Measurements from ENCODE around the gene FOSB. TPM values are rescaled to one million over a fixed set of nuclear protein-coding genes. Genes with fewer than 3 reads are reported as not detected.

FOSB gene
- total and polyA plus RNA-seq, 2 donors (not counting 1 experiment from before 2014, with no cell fraction given), result 2.8 to 24.9 TPM

DNA sequence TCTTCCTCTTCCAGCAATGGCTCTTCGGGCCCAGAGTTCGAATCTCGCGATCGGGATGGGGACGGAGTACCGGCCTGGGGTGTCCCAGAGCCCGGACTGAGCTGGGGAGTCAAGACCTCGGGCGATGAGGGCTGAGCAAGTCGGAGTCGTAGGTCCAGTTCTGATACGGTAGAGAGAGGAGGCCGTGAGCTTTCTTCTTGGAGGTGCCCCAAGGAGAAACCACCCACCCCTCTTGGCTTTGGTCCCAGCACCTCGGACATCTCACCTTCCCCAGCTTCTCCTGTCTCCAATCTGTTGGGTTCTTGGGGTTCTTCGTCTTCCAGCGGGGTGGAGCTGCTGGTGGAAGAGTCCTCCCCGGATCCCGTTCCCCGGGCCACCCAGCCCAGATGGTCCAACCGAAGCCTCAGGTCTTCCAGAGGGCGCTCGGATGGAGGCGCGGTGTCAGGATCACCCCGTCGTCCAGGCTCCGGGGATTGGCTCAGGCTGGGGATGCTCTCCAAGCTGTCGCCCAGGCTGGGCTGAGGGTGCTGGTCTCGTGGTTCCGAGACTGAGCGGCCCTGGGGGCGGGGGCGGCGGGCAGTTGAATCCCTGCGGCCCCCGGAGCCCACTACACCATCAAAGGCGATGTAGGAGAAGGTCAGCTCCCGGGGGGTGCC is 26.6 kb downstream of the FOSB start:
- Histone ChIP-seq H3K4me1 (ENCODE audit: control insufficient read depth, extremely low read depth, insufficient read depth, low read length) (peaks cover 11% of the 10 kb centered on the region), H3K9me3 (ENCODE audit: control insufficient read depth, insufficient read depth, low read depth, low read length) (no peaks in the 10 kb centered on the region), H3K27ac (ENCODE audit: insufficient read depth, low read length) (no peak overlapping the region), H4K20me1 (ENCODE audit: control insufficient read depth, extremely low read depth, insufficient read depth, low read length) (no peaks in the 10 kb centered on the region), H3K9ac (ENCODE audit: insufficient read depth, low read length) (no peak overlapping the region), H2AFZ (ENCODE audit: low read length) (no peak overlapping the region), H3K27me3 (ENCODE audit: control insufficient read depth, insufficient read depth, low read length) (no peaks in the 10 kb centered on the region), H3K36me3 (ENCODE audit: control insufficient read depth, insufficient read depth, low read length) (no peaks in the 10 kb centered on the region), H3K4me3 (replicated peaks in 1 of 4; ENCODE audit: control extremely low read depth in 1 of 4, insufficient read depth in 1 of 4, low read depth in 3 of 4, low read length in 4 of 4) (no peak overlapping the region), H3K79me2 (ENCODE audit: control insufficient read depth, insufficient read depth, low read length) (no peaks in the 10 kb centered on the region), H3K4me2 (ENCODE audit: extremely low read depth, insufficient read depth, low read length) (no peak overlapping the region)
- no peak for DNase-seq (ENCODE audit: low read depth in 2 of 2)
- TF ChIP-seq, protein P1, sequence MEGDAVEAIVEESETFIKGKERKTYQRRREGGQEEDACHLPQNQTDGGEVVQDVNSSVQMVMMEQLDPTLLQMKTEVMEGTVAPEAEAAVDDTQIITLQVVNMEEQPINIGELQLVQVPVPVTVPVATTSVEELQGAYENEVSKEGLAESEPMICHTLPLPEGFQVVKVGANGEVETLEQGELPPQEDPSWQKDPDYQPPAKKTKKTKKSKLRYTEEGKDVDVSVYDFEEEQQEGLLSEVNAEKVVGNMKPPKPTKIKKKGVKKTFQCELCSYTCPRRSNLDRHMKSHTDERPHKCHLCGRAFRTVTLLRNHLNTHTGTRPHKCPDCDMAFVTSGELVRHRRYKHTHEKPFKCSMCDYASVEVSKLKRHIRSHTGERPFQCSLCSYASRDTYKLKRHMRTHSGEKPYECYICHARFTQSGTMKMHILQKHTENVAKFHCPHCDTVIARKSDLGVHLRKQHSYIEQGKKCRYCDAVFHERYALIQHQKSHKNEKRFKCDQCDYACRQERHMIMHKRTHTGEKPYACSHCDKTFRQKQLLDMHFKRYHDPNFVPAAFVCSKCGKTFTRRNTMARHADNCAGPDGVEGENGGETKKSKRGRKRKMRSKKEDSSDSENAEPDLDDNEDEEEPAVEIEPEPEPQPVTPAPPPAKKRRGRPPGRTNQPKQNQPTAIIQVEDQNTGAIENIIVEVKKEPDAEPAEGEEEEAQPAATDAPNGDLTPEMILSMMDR (conservative IDR thresholded peaks at IDR 0.05 in 1 of 2, IDR thresholded peaks at IDR 0.05 in 1 of 2; ENCODE audit: low read depth in 1 of 2, low read length in 2 of 2), result no peak
- TF ChIP-seq EZH2 (IDR thresholded peaks at IDR 0.05; ENCODE audit: low read length, missing control alignments), result no peak

DNA sequence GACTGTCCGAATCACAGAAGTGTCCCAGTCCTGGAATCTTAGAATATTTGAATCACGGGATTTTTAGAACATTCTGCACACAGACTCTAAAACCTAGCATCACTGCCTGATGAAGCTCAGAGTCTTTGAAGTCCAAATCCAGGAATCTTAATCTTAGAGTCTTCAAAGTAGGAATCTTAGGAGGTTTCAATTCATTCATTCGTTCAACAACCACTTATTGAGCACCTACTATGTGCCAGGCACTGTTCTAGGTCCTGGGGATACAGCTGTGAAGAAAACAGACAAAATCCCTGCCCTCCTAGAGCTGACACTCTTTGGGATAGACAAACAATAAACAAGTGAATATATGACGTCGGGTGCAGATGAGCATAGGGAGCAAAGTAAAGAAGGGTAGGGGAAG is 27.4 kb downstream of the FOSB start:
- H3K79me2 ChIP-seq (ENCODE audit: control insufficient read depth, insufficient read depth, low read length), result no peaks in the 10 kb centered on the region
- TF ChIP-seq, protein P1 (conservative IDR thresholded peaks at IDR 0.05 in 1 of 2, IDR thresholded peaks at IDR 0.05 in 1 of 2; ENCODE audit: low read depth in 1 of 2, low read length in 2 of 2), result no peak
- TF ChIP-seq EZH2 (IDR thresholded peaks at IDR 0.05; ENCODE audit: low read length, missing control alignments), result no peak
- no peak overlapping the region for H3K4me2 ChIP-seq (ENCODE audit: extremely low read depth, insufficient read depth, low read length)
- H3K4me3 ChIP-seq (replicated peaks in 1 of 4; ENCODE audit: control extremely low read depth in 1 of 4, insufficient read depth in 1 of 4, low read depth in 3 of 4, low read length in 4 of 4), result no peak overlapping the region
- no peak overlapping the region for H2AFZ ChIP-seq (ENCODE audit: low read length)
- no peaks in the 10 kb centered on the region for H4K20me1 ChIP-seq (ENCODE audit: control insufficient read depth, extremely low read depth, insufficient read depth, low read length)
- no peaks in the 10 kb centered on the region for H3K9me3 ChIP-seq (ENCODE audit: control insufficient read depth, insufficient read depth, low read depth, low read length)
- no peak overlapping the region for H3K27ac ChIP-seq (ENCODE audit: insufficient read depth, low read length)
- H3K36me3 ChIP-seq (ENCODE audit: control insufficient read depth, insufficient read depth, low read length), result no peaks in the 10 kb centered on the region
- no peak overlapping the region for H3K9ac ChIP-seq (ENCODE audit: insufficient read depth, low read length)
- H3K27me3 ChIP-seq (ENCODE audit: control insufficient read depth, insufficient read depth, low read length), result no peaks in the 10 kb centered on the region
- H3K4me1 ChIP-seq (ENCODE audit: control insufficient read depth, extremely low read depth, insufficient read depth, low read length), result peaks cover 11% of the 10 kb centered on the region
- no peak for DNase-seq (ENCODE audit: low read depth in 2 of 2)

DNA sequence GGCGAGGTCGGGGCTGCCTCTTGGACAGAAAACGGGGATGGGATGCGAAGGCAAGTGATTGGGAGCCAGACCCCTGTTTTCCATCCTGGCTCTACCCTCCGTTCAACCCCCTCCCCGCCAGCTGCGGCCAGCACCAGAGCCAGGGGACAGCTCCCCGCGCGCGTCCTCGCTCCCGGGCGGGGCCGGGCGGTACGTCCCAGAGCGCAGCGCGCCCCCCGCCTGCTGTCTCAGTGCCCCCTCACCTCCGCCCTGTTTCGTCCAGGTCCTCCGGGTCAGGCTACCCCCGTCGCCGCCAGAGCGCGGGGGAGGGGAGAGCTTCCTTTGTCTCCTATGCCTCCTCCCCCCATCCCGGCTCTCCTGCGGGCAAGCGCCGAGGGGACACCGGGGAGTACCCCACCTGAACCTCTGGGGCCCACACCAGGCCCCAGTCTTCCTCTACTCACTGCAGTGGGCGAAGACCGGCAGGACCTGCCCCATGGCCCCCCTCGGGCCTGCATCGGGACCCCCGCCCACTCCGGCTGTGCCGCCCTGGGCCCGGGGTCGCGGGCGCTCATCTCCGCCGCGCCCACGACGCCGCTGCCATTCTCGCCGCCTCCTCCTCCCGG is 28.7 kb downstream of the FOSB start:
- no peaks in the 10 kb centered on the region for H3K36me3 ChIP-seq (ENCODE audit: control insufficient read depth, insufficient read depth, low read length)
- no peaks in the 10 kb centered on the region for H3K9me3 ChIP-seq (ENCODE audit: control insufficient read depth, insufficient read depth, low read depth, low read length)
- no peak for TF ChIP-seq EZH2 (IDR thresholded peaks at IDR 0.05; ENCODE audit: low read length, missing control alignments)
- TF ChIP-seq, protein P1 (conservative IDR thresholded peaks at IDR 0.05 in 1 of 2, IDR thresholded peaks at IDR 0.05 in 1 of 2; ENCODE audit: low read depth in 1 of 2, low read length in 2 of 2), result no peak
- peak overlapping the region; percentile 54 to 85 (median 74) for H3K4me3 ChIP-seq (replicated peaks in 1 of 4; ENCODE audit: control extremely low read depth in 1 of 4, insufficient read depth in 1 of 4, low read depth in 3 of 4, low read length in 4 of 4)
- H3K9ac ChIP-seq (ENCODE audit: insufficient read depth, low read length), result peak overlapping the region; percentile 50
- H3K4me1 ChIP-seq (ENCODE audit: control insufficient read depth, extremely low read depth, insufficient read depth, low read length), result peaks cover 11% of the 10 kb centered on the region
- no peaks in the 10 kb centered on the region for H3K27me3 ChIP-seq (ENCODE audit: control insufficient read depth, insufficient read depth, low read length)
- H4K20me1 ChIP-seq (ENCODE audit: control insufficient read depth, extremely low read depth, insufficient read depth, low read length), result no peaks in the 10 kb centered on the region
- no peaks in the 10 kb centered on the region for H3K79me2 ChIP-seq (ENCODE audit: control insufficient read depth, insufficient read depth, low read length)
- H3K27ac ChIP-seq (ENCODE audit: insufficient read depth, low read length), result no peak overlapping the region
- H3K4me2 ChIP-seq (ENCODE audit: extremely low read depth, insufficient read depth, low read length), result peak overlapping the region; percentile 93
- no peak for DNase-seq (ENCODE audit: low read depth in 2 of 2)
- H2AFZ ChIP-seq (ENCODE audit: low read length), result no peak overlapping the region

Data from fibroblast of lung (primary cell).